GM23248 (cell line): ENCODE data around the gene GUCA2A. TPM values are rescaled to one million over a fixed set of nuclear protein-coding genes. Genes with fewer than 3 reads are reported as not detected.

ENCODE experiments used
- DNase-seq: peaks from one replicate; pipeline ENCODE4 v3.0.0-alpha.2; 2015
- H2AFZ ChIP-seq: fragments of 200-600 bp; sonication (generic); 2 replicates; pipeline ENCODE4 v1.6.1; 2016; ENCODE audit warnings: antibody characterized with exemption
- H3F3A ChIP-seq: fragments of 200-600 bp; sonication (generic); 2 replicates; pipeline ENCODE4 v1.6.1; 2016; ENCODE audit warnings: mild to moderate bottlenecking, antibody characterized with exemption, mixed run types; ENCODE audit not compliant: insufficient read depth
- H3K27ac ChIP-seq: fragments of 200-600 bp; sonication (generic); 2 replicates; pipeline ENCODE4 v1.5.1; 2016; ENCODE audit warnings: mild to moderate bottlenecking
- H3K27me3 ChIP-seq: fragments of 200-600 bp; sonication (generic); replicated peaks from 2 replicates; pipeline ENCODE4 v1.6.1; 2016; ENCODE audit warnings: mild to moderate bottlenecking; ENCODE audit not compliant: insufficient read depth
- H3K36me3 ChIP-seq: fragments of 200-600 bp; sonication (generic); 2 replicates; pipeline ENCODE4 v1.6.1; 2016; ENCODE audit warnings: low read depth, mild to moderate bottlenecking
- H3K4me1 ChIP-seq: fragments of 200-600 bp; sonication (generic); 2 replicates; pipeline ENCODE4 v1.6.1; 2016; ENCODE audit warnings: mild to moderate bottlenecking; ENCODE audit not compliant: insufficient read depth
- H3K4me2 ChIP-seq: fragments of 200-600 bp; sonication (generic); one replicate; pipeline ENCODE4 v1.6.1; 2016; ENCODE audit warnings: mild to moderate bottlenecking; ENCODE audit not compliant: unreplicated experiment
- H3K4me3 ChIP-seq: fragments of 200-600 bp; sonication (generic); 2 replicates; pipeline ENCODE4 v1.5.1; 2016; ENCODE audit warnings: mild to moderate bottlenecking
- H3K79me2 ChIP-seq: fragments of 200-600 bp; sonication (generic); 2 replicates; pipeline ENCODE4 v1.6.1; 2016; ENCODE audit warnings: mild to moderate bottlenecking; ENCODE audit not compliant: insufficient read depth
- H3K9ac ChIP-seq: fragments of 200-600 bp; sonication (generic); 2 replicates; pipeline ENCODE4 v1.6.1; 2016; ENCODE audit warnings: mild to moderate bottlenecking
- H3K9me2 ChIP-seq: fragments of 200-600 bp; sonication (generic); 2 replicates; pipeline ENCODE4 v1.6.1; 2016; ENCODE audit warnings: mixed run types, mild to moderate bottlenecking, moderate library complexity; ENCODE audit not compliant: insufficient read depth
- H3K9me3 ChIP-seq: fragments of 200-600 bp; sonication (generic); one replicate; pipeline ENCODE4 v1.6.1; 2017; ENCODE audit warnings: low read depth
- H4K20me1 ChIP-seq: fragments of 200-600 bp; sonication (generic); 2 replicates; pipeline ENCODE4 v1.6.0; 2016; ENCODE audit not compliant: insufficient read depth
- EZH2 ChIP-seq: fragments of 200-600 bp; sonication (generic); IDR thresholded peaks from 2 replicates; pipeline ENCODE4 v1.6.1; 2018; ENCODE audit warnings: antibody characterized with exemption, mild to moderate bottlenecking; ENCODE audit not compliant: insufficient read depth, poor library complexity, severe bottlenecking
- EZH2phosphoT487 ChIP-seq: fragments of 200-600 bp; sonication (generic); IDR thresholded peaks from 2 replicates; pipeline ENCODE4 v1.6.1; 2018; ENCODE audit warnings: antibody characterized with exemption, moderate library complexity, mild to moderate bottlenecking, low read depth; ENCODE audit not compliant: insufficient read depth
- WGBS, 2 experiments: methylation state at CpG; one replicate each; pipeline ENCODE4 v1.1.6; 2015 to 2017; ENCODE audit warnings: low lambda C conversion rate in 2 of 2, low coverage in 1 of 2; ENCODE audit errors: missing lambda C conversion rate in 2 of 2; 5-methylcytosine and 5-hydroxymethylcytosine counted together
- in situ Hi-C: fragments of 300-500 bp; cut with MboI; formaldehyde crosslinking; loops from 2 replicates; pipeline ENCODE4 v1.15.0; 2020
- polyA plus RNA-seq: library from polyadenylated mRNA; unstranded; fragments of >200 nt; fragmentation: Nextera tagmentation; extraction: Ambion mirVana; gene quantifications from 2 replicates; pipeline ENCODE4 v1.2.1, GENCODE V29; 2016
- total RNA-seq: library from RNA; depleted of rRNA; stranded (reverse); fragments of >200 nt; shearing (Covaris generic); gene quantifications from 2 replicates; pipeline ENCODE4 v1.2.3, GENCODE V29; 2014

The GUCA2A gene
- total and polyA plus RNA-seq, 2 experiments from 2014 or later = not detected

DNA sequence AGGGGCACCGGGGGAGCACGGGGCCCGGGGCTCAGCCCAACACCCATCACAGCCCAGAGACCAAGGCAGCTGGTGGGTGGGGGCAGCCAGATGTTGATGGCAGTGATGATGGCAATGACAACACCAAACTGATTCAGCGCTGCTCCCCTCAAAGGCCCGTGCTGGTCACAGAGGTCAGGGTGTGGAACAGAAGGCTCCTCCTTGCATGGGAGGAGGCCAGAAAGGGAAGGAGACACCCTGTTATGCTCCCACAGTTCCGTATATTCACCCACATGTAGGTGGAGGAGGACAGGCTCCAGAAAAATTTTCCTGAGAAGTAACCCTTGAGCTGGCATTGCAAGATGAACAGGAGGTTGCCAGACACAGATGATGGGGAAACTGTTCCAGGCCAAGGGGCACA is 10.9 kb downstream of the GUCA2A start:
- Histone ChIP-seq H3K36me3 (no peaks in the 10 kb centered on the region), H3K79me2 (no peaks in the 10 kb centered on the region), H3K27me3 (peaks cover 19% of the 10 kb centered on the region; the same call in 1 of the 2 replicates), H3K9me3 (no peaks in the 10 kb centered on the region), H3K4me3 (no peak overlapping the region), H4K20me1 (no peaks in the 10 kb centered on the region), H3F3A (no peaks in the 10 kb centered on the region), H3K9me2 (no peaks in the 10 kb centered on the region), H2AFZ (no peak overlapping the region), H3K27ac (no peak overlapping the region), H3K9ac (no peak overlapping the region), H3K4me2 (no peak overlapping the region), H3K4me1 (no peaks in the 10 kb centered on the region)
- DNase-seq = no peak
- WGBS, 2 experiments = 46 to 51% methylated on average over 4 to 6 of the region's 6 CpGs
- in situ Hi-C loops = no loop called here
- TF ChIP-seq EZH2 (no peak), EZH2phosphoT487 (no peak)

DNA sequence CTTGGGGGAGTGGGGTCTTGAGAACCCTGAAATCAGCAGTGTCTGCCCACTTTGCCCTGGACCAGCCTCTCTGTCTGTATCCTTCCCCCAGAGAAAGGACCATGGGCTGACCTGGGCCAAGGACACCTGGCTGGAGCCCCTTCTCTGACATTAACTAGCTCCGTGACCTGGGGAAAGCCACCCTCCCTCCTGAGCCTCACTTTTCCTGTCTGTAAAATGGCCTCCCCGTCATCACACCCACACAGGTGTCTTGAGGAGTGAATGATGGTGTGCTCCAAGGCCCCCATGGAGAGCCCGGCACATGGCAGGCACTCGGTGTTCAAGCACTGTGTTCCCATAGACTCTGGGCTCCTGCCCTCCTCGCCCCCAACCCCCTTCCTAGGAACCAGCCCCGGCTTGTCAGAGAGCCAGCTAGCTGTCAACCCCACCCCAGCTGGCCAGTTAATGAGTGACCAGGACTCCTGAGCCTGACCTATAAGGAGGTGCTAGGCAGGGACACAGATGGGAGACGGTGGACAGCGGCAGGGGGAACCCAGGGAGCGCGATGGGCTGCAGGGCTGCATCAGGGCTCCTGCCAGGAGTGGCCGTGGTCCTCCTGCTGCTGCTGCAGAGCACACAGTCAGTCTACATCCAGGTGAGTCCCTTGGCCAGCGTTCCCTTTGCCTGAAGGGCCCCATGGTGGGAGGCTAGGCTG is 11.5 kb downstream of the GUCA2A start, which contains the start of gene GUCA2B:
GUCA2B (plus strand) TSS at position 504 of the 694 bp plus-strand sequence; CDS start at position 545, 41 bp downstream.
- no peak within 1 kb of the TSS for H3K4me2 ChIP-seq
- WGBS, 2 experiments = 73 to 74% methylated on average over 9 to 12 of the region's 12 CpGs
- H2AFZ ChIP-seq = no peak within 1 kb of the TSS
- H3F3A ChIP-seq = no peaks in the 10 kb centered on the region
- H3K9ac ChIP-seq = no peak within 1 kb of the TSS
- H4K20me1 ChIP-seq = no peaks in the 10 kb centered on the region
- in situ Hi-C loops = no loop called here
- no peaks in the 10 kb centered on the region for H3K9me2 ChIP-seq
- H3K79me2 ChIP-seq = no peaks in the 10 kb centered on the region
- H3K4me1 ChIP-seq = no peaks in the 10 kb centered on the region
- no peaks in the 10 kb centered on the region for H3K36me3 ChIP-seq
- no peaks in the 10 kb centered on the region for H3K9me3 ChIP-seq
- no peak within 1 kb of the TSS for H3K4me3 ChIP-seq
- H3K27me3 ChIP-seq = peaks cover 25% of the 10 kb centered on the region
- DNase-seq = no peak
- no peak for TF ChIP-seq EZH2phosphoT487
- no peak for TF ChIP-seq EZH2
- H3K27ac ChIP-seq = no peak within 1 kb of the TSS

DNA sequence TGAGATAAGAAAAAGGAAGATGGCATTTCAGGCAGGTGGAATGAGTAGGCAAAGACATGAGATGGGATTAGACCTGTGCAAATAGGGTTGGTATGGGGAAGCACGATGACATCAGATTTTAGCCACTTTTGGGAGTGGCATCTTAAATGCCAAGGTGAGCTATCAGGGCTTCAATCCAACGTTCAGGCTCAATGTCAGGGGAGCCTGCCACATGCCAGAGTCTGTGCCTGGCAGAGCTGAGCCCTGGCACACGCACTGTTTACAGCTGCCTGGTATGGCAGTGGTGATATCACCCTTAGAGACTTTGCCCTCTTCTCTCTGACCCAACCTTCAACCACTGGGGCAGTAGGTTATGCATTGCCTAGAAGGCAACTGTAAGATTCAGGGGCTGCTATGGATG is 12.4 kb downstream of the GUCA2A start:
- WGBS, 2 experiments = 53 to 62% methylated on average over 3 of the region's 3 CpGs
- Histone ChIP-seq H3K79me2 (no peaks in the 10 kb centered on the region), H2AFZ (no peak overlapping the region), H3K27ac (no peak overlapping the region), H3K36me3 (no peaks in the 10 kb centered on the region), H3K9ac (no peak overlapping the region), H3K4me3 (no peak overlapping the region), H3F3A (no peaks in the 10 kb centered on the region), H3K4me1 (no peaks in the 10 kb centered on the region), H3K9me3 (no peaks in the 10 kb centered on the region), H3K4me2 (no peak overlapping the region), H4K20me1 (no peaks in the 10 kb centered on the region), H3K9me2 (no peaks in the 10 kb centered on the region), H3K27me3 (peaks cover 31% of the 10 kb centered on the region)
- TF ChIP-seq EZH2phosphoT487 (no peak), EZH2 (no peak)
- DNase-seq = no peak
- in situ Hi-C loops = no loop called here

DNA sequence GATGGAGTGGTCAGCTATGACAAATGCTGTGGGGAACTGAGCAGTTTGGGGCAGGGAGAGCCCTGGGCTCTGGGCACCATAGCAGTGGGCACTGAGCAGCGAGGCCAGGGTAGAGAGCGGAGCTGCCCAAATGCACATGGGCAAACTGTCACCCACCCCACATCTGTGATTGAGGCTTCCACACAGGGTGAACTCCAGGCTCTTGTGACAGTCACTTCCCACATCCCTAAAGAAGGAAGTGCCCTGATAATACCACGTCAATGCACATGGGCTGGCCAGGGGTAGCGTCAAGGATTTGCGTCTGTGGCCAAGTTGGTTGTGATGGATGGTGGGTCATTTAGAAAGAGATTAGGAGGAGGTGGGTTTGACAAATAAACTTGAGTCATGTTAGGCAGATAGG is 13.9 kb downstream of the GUCA2A start:
- Histone ChIP-seq H3K9me2 (no peaks in the 10 kb centered on the region), H3K9ac (no peak overlapping the region), H3K4me1 (no peaks in the 10 kb centered on the region), H3F3A (no peaks in the 10 kb centered on the region), H3K4me3 (no peak overlapping the region), H3K79me2 (no peaks in the 10 kb centered on the region), H2AFZ (no peak overlapping the region), H4K20me1 (no peaks in the 10 kb centered on the region), H3K9me3 (no peaks in the 10 kb centered on the region), H3K27ac (no peak overlapping the region), H3K36me3 (no peaks in the 10 kb centered on the region), H3K4me2 (no peak overlapping the region), H3K27me3 (peaks cover 38% of the 10 kb centered on the region)
- no peak for DNase-seq
- WGBS, 2 experiments = 66 to 72% methylated on average over 5 of the region's 5 CpGs
- in situ Hi-C loops = no loop called here
- TF ChIP-seq EZH2 = no peak
- no peak for TF ChIP-seq EZH2phosphoT487
